Measurements from ENCODE around the gene GDA.

GDA gene

DNA sequence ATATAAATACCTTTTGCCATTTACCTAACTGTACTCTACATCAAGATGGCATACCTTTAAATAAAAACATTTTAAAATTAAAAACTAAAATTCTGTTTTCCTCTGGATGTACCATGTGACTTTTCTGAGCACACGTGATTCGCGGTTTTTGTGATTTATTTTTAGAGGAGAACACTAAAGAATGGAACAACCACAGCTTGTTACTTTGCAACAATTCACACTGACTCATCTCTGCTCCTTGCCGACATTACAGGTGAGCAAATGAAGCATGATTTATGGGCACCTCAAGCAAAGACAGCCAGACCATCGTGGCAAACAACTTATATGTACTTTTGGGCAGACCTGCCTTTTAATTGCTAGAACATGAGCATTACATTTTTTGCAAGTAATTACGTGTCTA, 61.3 kb downstream of the GDA start:
- no peak overlapping the region for H2BK12ac ChIP-seq (ENCODE audit: low read length in 2 of 2)
- peaks cover 3 to 8% of the 10 kb centered on the region in 2 experiments for H3K27me3 ChIP-seq (ENCODE audit: control insufficient read depth in 1 of 2, insufficient read depth in 1 of 2, low read length in 2 of 2)

DNA sequence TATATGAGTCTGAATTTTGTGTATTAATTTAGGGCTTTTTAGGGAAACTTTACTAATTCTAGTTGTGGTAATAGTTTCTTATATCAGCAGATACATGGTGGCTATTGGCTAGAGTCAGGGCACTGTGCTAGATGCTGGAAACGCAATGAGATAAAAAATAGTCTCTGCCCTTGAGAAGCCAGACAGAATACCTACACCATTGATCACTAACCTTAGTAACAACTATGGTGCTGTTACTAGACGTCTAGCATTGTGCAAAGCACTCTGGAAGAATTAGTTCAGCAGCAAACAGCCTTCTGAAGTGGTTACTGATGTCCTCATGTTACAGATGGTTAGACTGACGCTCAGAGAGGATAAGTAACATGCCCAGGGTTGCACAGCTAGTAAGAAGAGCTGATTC, 61.8 kb downstream of the GDA start:
- Histone ChIP-seq H2BK120ac (ENCODE audit: low read depth, low read length) (no peak overlapping the region), H3K4me1 (ENCODE audit: control insufficient read depth, insufficient read depth, low read depth, low read length) (no peaks in the 10 kb centered on the region), H4K8ac (ENCODE audit: low read length) (no peak overlapping the region), H3K79me1 (replicated peaks; ENCODE audit: low read length, poor library complexity, severe bottlenecking) (no peaks in the 10 kb centered on the region), H3K36me3 (ENCODE audit: control insufficient read depth in 1 of 2, insufficient read depth in 2 of 2, low read depth in 1 of 2, low read length in 2 of 2) (no peaks in the 10 kb centered on the region), H3K4me3 (ENCODE audit: insufficient read depth in 1 of 2, low read depth in 1 of 2, low read length in 2 of 2) (no peak overlapping the region), H3K4me2 (ENCODE audit: low read length, poor library complexity, severe bottlenecking) (no peak overlapping the region), H3K23ac (ENCODE audit: low read length in 2 of 2) (no peak overlapping the region), H2AFZ (ENCODE audit: low read depth, low read length) (no peak overlapping the region), H2BK12ac (ENCODE audit: low read length in 2 of 2) (no peak overlapping the region), H3K18ac (ENCODE audit: low read depth in 1 of 2, low read length in 2 of 2) (no peak overlapping the region), H4K91ac (ENCODE audit: low read length) (no peak overlapping the region), H3K9ac (ENCODE audit: low read length) (no peak overlapping the region), H3K14ac (ENCODE audit: low read length in 2 of 2) (no peak overlapping the region), H2BK15ac (ENCODE audit: low read depth, poor library complexity, severe bottlenecking) (no peak overlapping the region), H3K27me3 (ENCODE audit: control insufficient read depth in 1 of 2, insufficient read depth in 1 of 2, low read length in 2 of 2) (peaks cover 3 to 8% of the 10 kb centered on the region in 2 experiments), H3K4ac (ENCODE audit: low read depth in 1 of 2, low read length in 2 of 2) (no peak overlapping the region), H2AK5ac (ENCODE audit: low read length, severe bottlenecking) (no peak overlapping the region), H3K9me3 (ENCODE audit: control insufficient read depth, low read length) (peaks cover under 1% of the 10 kb centered on the region), H2BK5ac (ENCODE audit: low read depth, low read length, poor library complexity, severe bottlenecking) (no peak overlapping the region), H3K27ac (ENCODE audit: low read length, poor library complexity, severe bottlenecking) (no peak overlapping the region)
- no peak for DNase-seq
- WGBS: 53% methylated on average over 2 of the region's 3 CpGs

More for the DNA sequence above, 61.3 kb downstream of the GDA start:
- H3K4me3 ChIP-seq (ENCODE audit: insufficient read depth in 1 of 2, low read depth in 1 of 2, low read length in 2 of 2): no peak overlapping the region
- H3K4me1 ChIP-seq (ENCODE audit: control insufficient read depth, insufficient read depth, low read depth, low read length): no peaks in the 10 kb centered on the region
- no peak overlapping the region for H2BK5ac ChIP-seq (ENCODE audit: low read depth, low read length, poor library complexity, severe bottlenecking)
- no peak for DNase-seq
- no peak overlapping the region for H3K14ac ChIP-seq (ENCODE audit: low read length in 2 of 2)
- H4K91ac ChIP-seq (ENCODE audit: low read length): no peak overlapping the region
- no peak overlapping the region for H3K18ac ChIP-seq (ENCODE audit: low read depth in 1 of 2, low read length in 2 of 2)
- no peak overlapping the region for H3K23ac ChIP-seq (ENCODE audit: low read length in 2 of 2)
- no peak overlapping the region for H3K27ac ChIP-seq (ENCODE audit: low read length, poor library complexity, severe bottlenecking)
- no peak overlapping the region for H4K8ac ChIP-seq (ENCODE audit: low read length)
- no peak overlapping the region for H3K4ac ChIP-seq (ENCODE audit: low read depth in 1 of 2, low read length in 2 of 2)
- H3K79me1 ChIP-seq (replicated peaks; ENCODE audit: low read length, poor library complexity, severe bottlenecking): no peaks in the 10 kb centered on the region
- no peak overlapping the region for H3K9ac ChIP-seq (ENCODE audit: low read length)
- no peak overlapping the region for H2BK120ac ChIP-seq (ENCODE audit: low read depth, low read length)
- H2AFZ ChIP-seq (ENCODE audit: low read depth, low read length): no peak overlapping the region
- WGBS: 72% methylated on average over 5 of the region's 6 CpGs
- no peak overlapping the region for H2BK15ac ChIP-seq (ENCODE audit: low read depth, poor library complexity, severe bottlenecking)
- H2AK5ac ChIP-seq (ENCODE audit: low read length, severe bottlenecking): no peak overlapping the region
- no peaks in the 10 kb centered on the region for H3K9me3 ChIP-seq (ENCODE audit: control insufficient read depth, low read length)
- H3K36me3 ChIP-seq (ENCODE audit: control insufficient read depth in 1 of 2, insufficient read depth in 2 of 2, low read depth in 1 of 2, low read length in 2 of 2): no peaks in the 10 kb centered on the region
- no peak overlapping the region for H3K4me2 ChIP-seq (ENCODE audit: low read length, poor library complexity, severe bottlenecking)

DNA sequence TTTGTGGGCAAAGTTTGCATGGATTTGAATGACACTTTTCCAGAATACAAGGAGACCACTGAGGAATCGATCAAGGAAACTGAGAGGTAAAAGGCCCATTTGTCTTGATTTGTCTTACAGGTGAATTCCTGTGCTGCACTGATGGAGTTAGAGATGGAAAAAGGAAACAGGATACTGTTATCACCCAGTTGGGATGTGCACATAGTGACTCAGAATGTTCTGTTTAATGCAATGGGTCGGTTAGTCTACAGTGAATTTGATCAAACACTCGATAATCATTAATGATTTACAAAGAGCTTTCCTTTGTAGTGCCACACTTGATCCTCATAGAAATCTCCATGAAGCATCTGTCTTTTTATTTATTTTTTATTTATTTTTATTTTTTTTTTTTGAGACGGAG, 64.7 kb downstream of the GDA start:
- Histone ChIP-seq H3K9me3 (ENCODE audit: control insufficient read depth, low read length) (peaks cover 3% of the 10 kb centered on the region), H3K27ac (ENCODE audit: low read length, poor library complexity, severe bottlenecking) (no peak overlapping the region), H3K23ac (ENCODE audit: low read length in 2 of 2) (no peak overlapping the region), H3K4me3 (ENCODE audit: insufficient read depth in 1 of 2, low read depth in 1 of 2, low read length in 2 of 2) (no peak overlapping the region), H3K79me1 (replicated peaks; ENCODE audit: low read length, poor library complexity, severe bottlenecking) (no peaks in the 10 kb centered on the region), H3K27me3 (ENCODE audit: control insufficient read depth in 1 of 2, insufficient read depth in 1 of 2, low read length in 2 of 2) (peaks cover 7 to 11% of the 10 kb centered on the region in 2 experiments), H3K14ac (ENCODE audit: low read length in 2 of 2) (no peak overlapping the region), H4K91ac (ENCODE audit: low read length) (no peak overlapping the region), H3K36me3 (ENCODE audit: control insufficient read depth in 1 of 2, insufficient read depth in 2 of 2, low read depth in 1 of 2, low read length in 2 of 2) (no peaks in the 10 kb centered on the region), H4K8ac (ENCODE audit: low read length) (no peak overlapping the region), H2AK5ac (ENCODE audit: low read length, severe bottlenecking) (no peak overlapping the region), H2BK120ac (ENCODE audit: low read depth, low read length) (no peak overlapping the region), H3K18ac (ENCODE audit: low read depth in 1 of 2, low read length in 2 of 2) (no peak overlapping the region), H3K4me2 (ENCODE audit: low read length, poor library complexity, severe bottlenecking) (no peak overlapping the region), H3K4ac (ENCODE audit: low read depth in 1 of 2, low read length in 2 of 2) (no peak overlapping the region), H2AFZ (ENCODE audit: low read depth, low read length) (no peak overlapping the region), H3K9ac (ENCODE audit: low read length) (no peak overlapping the region), H2BK12ac (ENCODE audit: low read length in 2 of 2) (no peak overlapping the region), H2BK5ac (ENCODE audit: low read depth, low read length, poor library complexity, severe bottlenecking) (no peak overlapping the region), H2BK15ac (ENCODE audit: low read depth, poor library complexity, severe bottlenecking) (no peak overlapping the region), H3K4me1 (ENCODE audit: control insufficient read depth, insufficient read depth, low read depth, low read length) (no peaks in the 10 kb centered on the region)
- WGBS: 86% methylated on average over 2 of the region's 4 CpGs
- no peak for DNase-seq

DNA sequence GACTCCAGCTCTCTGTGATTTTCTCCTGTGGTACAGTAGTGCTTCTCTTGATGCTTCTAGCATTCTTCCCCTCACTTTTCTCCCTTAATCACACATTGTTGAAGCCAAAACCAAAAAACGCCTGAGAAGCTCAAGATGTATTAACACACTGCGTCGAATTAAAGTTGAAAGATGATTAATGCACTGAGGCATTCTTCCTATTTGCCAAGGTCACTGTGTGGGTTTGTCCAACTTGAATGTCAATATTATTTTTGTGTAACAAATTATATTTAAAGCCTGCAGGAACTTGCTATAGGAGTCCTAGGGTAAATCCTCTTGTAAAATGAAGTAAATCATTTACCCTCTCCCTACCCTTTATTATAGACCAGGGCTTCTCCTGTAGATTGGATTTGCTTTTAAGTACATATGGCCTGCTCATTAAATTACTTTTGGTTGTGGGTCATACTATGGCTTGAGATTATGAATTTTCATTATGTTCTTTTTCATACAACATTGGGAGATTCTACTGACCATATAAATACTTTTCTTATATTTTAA, 68.1 kb downstream of the GDA start:
- Histone ChIP-seq H3K4ac (ENCODE audit: low read depth in 1 of 2, low read length in 2 of 2) (no peak overlapping the region), H2BK5ac (ENCODE audit: low read depth, low read length, poor library complexity, severe bottlenecking) (no peak overlapping the region), H3K4me2 (ENCODE audit: low read length, poor library complexity, severe bottlenecking) (no peak overlapping the region), H3K4me3 (ENCODE audit: insufficient read depth in 1 of 2, low read depth in 1 of 2, low read length in 2 of 2) (no peak overlapping the region), H3K9ac (ENCODE audit: low read length) (no peak overlapping the region), H2BK15ac (ENCODE audit: low read depth, poor library complexity, severe bottlenecking) (no peak overlapping the region), H2BK120ac (ENCODE audit: low read depth, low read length) (no peak overlapping the region), H2AFZ (ENCODE audit: low read depth, low read length) (no peak overlapping the region), H3K79me1 (replicated peaks; ENCODE audit: low read length, poor library complexity, severe bottlenecking) (no peaks in the 10 kb centered on the region), H3K9me3 (ENCODE audit: control insufficient read depth, low read length) (peaks cover 3% of the 10 kb centered on the region), H3K23ac (ENCODE audit: low read length in 2 of 2) (no peak overlapping the region), H3K4me1 (ENCODE audit: control insufficient read depth, insufficient read depth, low read depth, low read length) (no peaks in the 10 kb centered on the region), H2BK12ac (ENCODE audit: low read length in 2 of 2) (no peak overlapping the region), H2AK5ac (ENCODE audit: low read length, severe bottlenecking) (no peak overlapping the region), H3K36me3 (ENCODE audit: control insufficient read depth in 1 of 2, insufficient read depth in 2 of 2, low read depth in 1 of 2, low read length in 2 of 2) (no peaks in the 10 kb centered on the region), H3K27ac (ENCODE audit: low read length, poor library complexity, severe bottlenecking) (no peak overlapping the region), H3K14ac (ENCODE audit: low read length in 2 of 2) (no peak overlapping the region), H3K18ac (ENCODE audit: low read depth in 1 of 2, low read length in 2 of 2) (no peak overlapping the region), H4K91ac (ENCODE audit: low read length) (no peak overlapping the region), H4K8ac (ENCODE audit: low read length) (no peak overlapping the region), H3K27me3 (ENCODE audit: control insufficient read depth in 1 of 2, insufficient read depth in 1 of 2, low read length in 2 of 2) (peaks cover 4 to 7% of the 10 kb centered on the region in 2 experiments)
- WGBS: 88% methylated on average over 3 of the region's 3 CpGs
- DNase-seq: no peak
